PC-9 (cell line): ENCODE measurements around the gene KIAA1671. TPM values are rescaled to one million over a fixed set of nuclear protein-coding genes. Genes with fewer than 3 reads are reported as not detected.

Source experiments
- BruUV-seq: library from RNA; stranded (reverse); fragments of 400-500 nt; replicated peaks from 2 replicates; lab custom pipeline; 2021; lab: Mats Ljungman, UMichigan
- CTCF ChIA-PET: fragments of 300-600 bp; sonication (Branson Sonifier 250); formaldehyde crosslinking; loops from one replicate; lab custom pipeline; 2022; ENCODE audit warnings: antibody characterized with exemption; lab: Charles Lee
- POLR2A ChIA-PET: fragments of 300-600 bp; sonication (Branson Sonifier 250); formaldehyde crosslinking; loops from one replicate; lab custom pipeline; 2022; ENCODE audit warnings: antibody characterized with exemption; ENCODE audit not compliant: unreplicated experiment; lab: Charles Lee
- DNase-seq, 2 experiments: peaks; one replicate each; pipeline versions ENCODE4 v3.0.0 to v3.0.0-alpha.2; 2015 to 2022; ENCODE audit warnings: mixed read lengths in 1 of 2
- H2AFZ ChIP-seq: fragments of 200-600 bp; sonication (generic); 2 replicates; pipeline ENCODE4 v1.8.1; 2017; ENCODE audit warnings: antibody characterized with exemption
- H3F3A ChIP-seq: fragments of 200-600 bp; sonication (generic); 2 replicates; pipeline ENCODE4 v1.8.1; 2017; ENCODE audit warnings: antibody characterized with exemption, mild to moderate bottlenecking, low read depth; ENCODE audit not compliant: insufficient read depth
- H3K27ac ChIP-seq: fragments of 200-600 bp; sonication (generic); 2 replicates; pipeline ENCODE4 v1.6.1; 2016; ENCODE audit warnings: mixed run types
- H3K27me3 ChIP-seq: fragments of 200-600 bp; sonication (generic); 2 replicates; pipeline ENCODE4 v1.6.1; 2016; ENCODE audit warnings: low read depth, mixed run types; ENCODE audit not compliant: insufficient read depth
- H3K36me3 ChIP-seq: fragments of 200-600 bp; sonication (generic); 2 replicates; pipeline ENCODE4 v1.6.1; 2016; ENCODE audit warnings: low read depth, mixed run types
- H3K4me1 ChIP-seq: fragments of 200-600 bp; sonication (generic); replicated peaks from 2 replicates; pipeline ENCODE4 v1.6.1; 2016; ENCODE audit warnings: mixed run types; ENCODE audit not compliant: insufficient read depth
- H3K4me2 ChIP-seq: fragments of 200-600 bp; sonication (generic); 2 replicates; pipeline ENCODE4 v1.6.1; 2017; ENCODE audit warnings: mixed run types
- H3K4me3 ChIP-seq: fragments of 200-600 bp; sonication (generic); 2 replicates; pipeline ENCODE4 v1.6.1; 2016; ENCODE audit warnings: mixed run types
- H3K79me2 ChIP-seq: fragments of 200-600 bp; sonication (generic); 2 replicates; pipeline ENCODE4 v1.6.1; 2017; ENCODE audit warnings: low read depth, mixed run types
- H3K9me2 ChIP-seq: fragments of 200-600 bp; sonication (generic); 2 replicates; pipeline ENCODE4 v1.8.1; 2017; ENCODE audit warnings: mild to moderate bottlenecking; ENCODE audit not compliant: insufficient read depth
- H3K9me3 ChIP-seq: fragments of 200-600 bp; sonication (generic); 2 replicates; pipeline ENCODE4 v1.8.1; 2016; ENCODE audit warnings: low read depth; ENCODE audit not compliant: insufficient read depth
- H4K20me1 ChIP-seq: fragments of 200-600 bp; sonication (generic); 2 replicates; pipeline ENCODE4 v1.8.1; 2017; ENCODE audit not compliant: insufficient read depth
- CTCF ChIP-seq: fragments of 200-600 bp; sonication (generic); conservative IDR thresholded peaks from 2 replicates; pipeline ENCODE4 v1.6.1; 2017; ENCODE audit warnings: mixed run types, antibody characterized with exemption, mild to moderate bottlenecking, moderate library complexity
- EZH2 ChIP-seq: fragments of 200-600 bp; sonication (generic); IDR thresholded peaks from 2 replicates; pipeline ENCODE4 v1.8.0; 2017; ENCODE audit warnings: antibody characterized with exemption, low read depth
- intact Hi-C: fragments of 100-400 bp; cut with micrococcal nuclease; formaldehyde crosslinking; loops from one replicate; pipeline ENCODE4 v1.10.0; 2022; ENCODE audit not compliant: unreplicated experiment
- total RNA-seq: library from RNA; stranded (reverse); gene quantifications from 2 replicates; pipeline ENCODE4 v1.2.3, GENCODE V29; 2021

Gene KIAA1671
- total RNA-seq, 1 experiment from 2014 or later = 44.3 TPM

- no peak for TF ChIP-seq CTCF
- TF ChIP-seq EZH2 = no peak
- Histone ChIP-seq H3K9me2 (no peaks in the 10 kb centered on the region), H3K79me2 (peaks cover 44% of the 10 kb centered on the region), H3K9me3 (no peaks in the 10 kb centered on the region), H3K27ac (no peak overlapping the region), H3K4me3 (no peak overlapping the region), H3K27me3 (no peaks in the 10 kb centered on the region), H2AFZ (no peak overlapping the region), H3K4me1 (peaks cover 60% of the 10 kb centered on the region), H4K20me1 (peaks cover 43% of the 10 kb centered on the region), H3F3A (peaks cover 53% of the 10 kb centered on the region), H3K36me3 (no peaks in the 10 kb centered on the region), H3K4me2 (peak overlapping the region; percentile 44)
- intact Hi-C loops = no loop called here
- no TSS peak for BruUV-seq
- ChIA-PET POLR2A (no interaction called here), CTCF (interaction anchor here (0.5 kb wide), 1 partner anchor 16 kb away, joined by 3 read pairs; no protein-coding TSS in a partner anchor)
- DNase-seq = peak; percentile 77 to 85
Measured at GRCh38 chr22:24996420-24996952, 44.0 kb downstream of the KIAA1671 start.

GRCh38 chr22:24997023-24997422 is 44.5 kb downstream of the KIAA1671 start:
- Histone ChIP-seq H3K4me3 (no peak overlapping the region), H3K9me3 (no peaks in the 10 kb centered on the region), H3F3A (peaks cover 47% of the 10 kb centered on the region), H3K4me2 (peak overlapping the region; percentile 44), H4K20me1 (peaks cover 43% of the 10 kb centered on the region), H3K27ac (no peak overlapping the region), H3K27me3 (no peaks in the 10 kb centered on the region), H3K4me1 (peaks cover 56% of the 10 kb centered on the region), H2AFZ (no peak overlapping the region), H3K36me3 (no peaks in the 10 kb centered on the region), H3K9me2 (no peaks in the 10 kb centered on the region), H3K79me2 (peaks cover 44% of the 10 kb centered on the region)
- no TSS peak for BruUV-seq
- intact Hi-C loops = no loop called here
- CTCF ChIA-PET = no interaction called here
- POLR2A ChIA-PET = no interaction called here
- DNase-seq = no peak
- TF ChIP-seq EZH2 = no peak

GRCh38 chr22:25000686-25001085 is 48.2 kb downstream of the KIAA1671 start:
- no peak overlapping the region for H3K27ac ChIP-seq
- no TSS peak for BruUV-seq
- no peaks in the 10 kb centered on the region for H3K27me3 ChIP-seq
- no peak overlapping the region for H3K4me3 ChIP-seq
- H3K9me3 ChIP-seq = no peaks in the 10 kb centered on the region
- H3K36me3 ChIP-seq = no peaks in the 10 kb centered on the region
- POLR2A ChIA-PET = no interaction called here
- no peak overlapping the region for H3K4me2 ChIP-seq
- peaks cover 16% of the 10 kb centered on the region; the same call in 1 of the 2 replicates for H3F3A ChIP-seq
- H3K79me2 ChIP-seq = peaks cover 36% of the 10 kb centered on the region
- H3K4me1 ChIP-seq = peaks cover 26% of the 10 kb centered on the region
- DNase-seq = no peak
- H3K9me2 ChIP-seq = no peaks in the 10 kb centered on the region
- peaks cover 28% of the 10 kb centered on the region for H4K20me1 ChIP-seq
- no peak overlapping the region for H2AFZ ChIP-seq
- CTCF ChIA-PET = no interaction called here
- intact Hi-C loops = no loop called here
- TF ChIP-seq EZH2 = no peak
- TF ChIP-seq CTCF = no peak
